HG03439 (cell line): ENCODE results near the gene TCF4.

Source experiments
- ATAC-seq: cut with Tn5 transposase; IDR thresholded peaks from one replicate; pipeline ENCODE4 v1.9.1; 2021; ENCODE audit warnings: mild to moderate bottlenecking, moderate library complexity; ENCODE audit not compliant: unreplicated experiment

TCF4 gene

GRCh38 chr18:55269622-55270021 is 318.4 kb downstream of the TCF4 start:
- no peak for ATAC-seq

GRCh38 chr18:55268628-55269275 is 319.2 kb downstream of the TCF4 start:
- peak; percentile 53 for ATAC-seq

GRCh38 chr18:55268151-55268601 is 319.8 kb downstream of the TCF4 start:
- peak; percentile 77 for ATAC-seq

- no peak for ATAC-seq
These were observed 321.0 kb downstream of the TCF4 start for GRCh38 chr18:55266981-55267380.

GRCh38 chr18:55265984-55266383 is 322.0 kb downstream of the TCF4 start:
- no peak for ATAC-seq

GRCh38 chr18:55265130-55265675 is 322.8 kb downstream of the TCF4 start:
- no peak for ATAC-seq

- ATAC-seq = no peak
These were observed 323.9 kb downstream of the TCF4 start for GRCh38 chr18:55264108-55264507.

GRCh38 chr18:55262021-55262560 is 325.9 kb downstream of the TCF4 start:
- no peak for ATAC-seq

- no peak for ATAC-seq
These were observed 326.7 kb downstream of the TCF4 start for GRCh38 chr18:55261253-55261652.

GRCh38 chr18:55258088-55258487 is 329.9 kb downstream of the TCF4 start:
- no peak for ATAC-seq

GRCh38 chr18:55256929-55257289 is 331.1 kb downstream of the TCF4 start:
- ATAC-seq = no peak

- no peak for ATAC-seq
These were observed 331.6 kb downstream of the TCF4 start for GRCh38 chr18:55256226-55256928.

- no peak for ATAC-seq
These were observed 334.2 kb downstream of the TCF4 start for GRCh38 chr18:55253814-55254213.

- ATAC-seq = no peak
These were observed 335.1 kb downstream of the TCF4 start for GRCh38 chr18:55252901-55253300.

GRCh38 chr18:55252053-55252675 is 335.8 kb downstream of the TCF4 start:
- no peak for ATAC-seq

GRCh38 chr18:55251254-55251971 is 336.6 kb downstream of the TCF4 start:
- no peak for ATAC-seq

GRCh38 chr18:55250768-55251173 is 337.2 kb downstream of the TCF4 start:
- ATAC-seq = peak; percentile 44

- no peak for ATAC-seq
These were observed 338.4 kb downstream of the TCF4 start for GRCh38 chr18:55249550-55249949.

GRCh38 chr18:55248495-55248894 is 339.5 kb downstream of the TCF4 start:
- ATAC-seq = no peak

GRCh38 chr18:55247032-55247431 is 341.0 kb downstream of the TCF4 start:
- no peak for ATAC-seq

GRCh38 chr18:55246278-55246677 is 341.7 kb downstream of the TCF4 start:
- no peak for ATAC-seq
